Activated B cell treated with CpG ODN at 0.5 μM for 24 hours (primary cell): Measurements from ENCODE around the gene PEX12. TPM values are rescaled to one million over a fixed set of nuclear protein-coding genes. Genes with fewer than 3 reads are reported as not detected.
"Not testable (repeated sequence)": the region's sequence is repeated elsewhere in the genome, so short reads cannot be mapped to it uniquely, and the experiment has no call there.

ENCODE experiments used
- ATAC-seq: fragments of 200-7000 bp; cut with Tn5 transposase; one replicate; pipeline ENCODE4 v1.10.0; 2021; ENCODE audit warnings: low read depth, mild to moderate bottlenecking, moderate library complexity
- CTCF ChIA-PET: fragments of 350-600 bp; sonication (Branson Sonifier 250); formaldehyde crosslinking; loops from one replicate; lab custom pipeline; 2021; ENCODE audit warnings: antibody characterized with exemption; lab: Charles Lee
- POLR2A ChIA-PET: fragments of 350-600 bp; sonication (Branson Sonifier 250); formaldehyde crosslinking; loops from one replicate; lab custom pipeline; 2021; ENCODE audit warnings: antibody characterized with exemption; lab: Charles Lee
- DNase-seq: peaks from one replicate; pipeline ENCODE4 v3.0.0; 2022
- H3K27ac Mint-ChIP-seq: one replicate; pipeline ENCODE4 v1.8.0; 2020; ENCODE audit warnings: mixed read lengths
- H3K27me3 Mint-ChIP-seq: one replicate; pipeline ENCODE4 v1.8.0; 2021; ENCODE audit warnings: mixed read lengths
- H3K36me3 Mint-ChIP-seq: one replicate; pipeline ENCODE4 v1.8.0; 2021; ENCODE audit warnings: low read depth, mixed read lengths
- H3K4me1 Mint-ChIP-seq: one replicate; pipeline ENCODE4 v1.8.0; 2021; ENCODE audit warnings: mixed read lengths
- H3K4me3 Mint-ChIP-seq: one replicate; pipeline ENCODE4 v1.8.0; 2020; ENCODE audit warnings: mild to moderate bottlenecking, mixed read lengths
- H3K9me3 Mint-ChIP-seq: one replicate; pipeline ENCODE4 v1.8.0; 2020; ENCODE audit warnings: mixed read lengths
- CTCF ChIP-seq: fragments of 200-600 bp; IDR thresholded peaks from one replicate; pipeline ENCODE4 v1.8.0; 2022; ENCODE audit warnings: antibody characterized with exemption, mild to moderate bottlenecking
- intact Hi-C: fragments of 100-400 bp; cut with micrococcal nuclease; formaldehyde crosslinking; loops from one replicate; pipeline ENCODE4 v1.15.1; 2024
- total RNA-seq: library from RNA; stranded (reverse); gene quantifications from 2 replicates; pipeline ENCODE4 v1.2.3, GENCODE V29; 2022

Gene PEX12
- total RNA-seq, 1 donor from 2014 or later = 4.8 TPM

DNA sequence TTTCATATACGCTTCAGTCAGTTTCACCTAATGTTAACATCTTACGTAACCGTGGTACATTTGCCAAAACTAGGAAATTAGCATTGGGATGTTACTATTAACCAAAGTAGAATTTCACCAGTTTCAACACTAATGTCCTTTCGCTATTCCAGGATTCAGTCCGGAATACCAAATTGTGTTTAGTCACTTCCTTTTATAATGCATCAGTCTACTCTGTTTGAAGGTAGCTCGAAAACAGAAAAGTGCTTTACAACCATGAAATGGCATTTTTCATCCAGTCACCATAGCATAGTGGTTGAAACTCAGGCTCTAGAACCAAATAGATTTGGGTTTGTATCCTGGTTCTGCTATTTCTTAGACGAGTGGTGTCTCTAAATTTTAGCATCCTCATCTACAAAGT, 38.2 kb upstream of the PEX12 start:
- no peaks in the 10 kb centered on the region for H3K27me3 Mint-ChIP-seq
- no peak for DNase-seq
- intact Hi-C loops = loop anchor here (10.0 kb wide), 1 partner anchor 188 kb away; the partner anchor contains the start of gene TAF15
- no peak overlapping the region for H3K27ac Mint-ChIP-seq
- H3K9me3 Mint-ChIP-seq = no peaks in the 10 kb centered on the region
- no peak for TF ChIP-seq CTCF
- ChIA-PET POLR2A (no interaction called here), CTCF (no interaction called here)
- peaks cover 15% of the 10 kb centered on the region for H3K4me1 Mint-ChIP-seq
- ATAC-seq = no peak
- H3K36me3 Mint-ChIP-seq = peaks cover 35% of the 10 kb centered on the region
- no peak overlapping the region for H3K4me3 Mint-ChIP-seq

DNA sequence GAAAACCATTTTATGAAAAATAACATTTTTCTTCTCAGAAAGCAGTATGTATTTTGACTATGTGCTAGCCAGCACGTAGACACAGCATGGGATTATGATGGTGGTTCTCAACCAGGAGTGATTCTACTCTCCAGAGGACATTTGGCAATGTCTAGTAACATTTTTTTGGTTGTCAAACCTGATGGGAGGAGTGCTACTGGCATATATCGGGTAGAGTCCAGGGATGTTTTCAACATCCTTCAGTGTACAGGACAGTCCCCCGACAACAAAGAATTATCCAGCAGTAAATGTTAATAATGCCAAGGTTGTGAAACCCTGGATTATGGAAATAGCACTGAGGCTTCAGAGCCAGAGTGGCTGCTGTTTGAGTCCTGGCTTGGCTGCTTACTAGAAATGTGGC, 36.4 kb upstream of the PEX12 start:
- POLR2A ChIA-PET = no interaction called here
- ATAC-seq (no peak), DNase-seq (no peak)
- H3K27me3 Mint-ChIP-seq = no peaks in the 10 kb centered on the region
- no peak overlapping the region for H3K27ac Mint-ChIP-seq
- H3K36me3 Mint-ChIP-seq = peaks cover 44% of the 10 kb centered on the region
- TF ChIP-seq CTCF = no peak
- CTCF ChIA-PET = interaction anchor here (1.1 to 4.5 kb wide), 2 partner anchors 8 to 134 kb away, joined by 3 to 51 read pairs; no protein-coding TSS in a partner anchor
- no peak overlapping the region for H3K4me3 Mint-ChIP-seq
- intact Hi-C loops = loop anchor here (10.0 kb wide), 1 partner anchor 190 kb away; the partner anchor contains the start of gene TAF15
- H3K4me1 Mint-ChIP-seq = peaks cover 15% of the 10 kb centered on the region
- no peaks in the 10 kb centered on the region for H3K9me3 Mint-ChIP-seq

DNA sequence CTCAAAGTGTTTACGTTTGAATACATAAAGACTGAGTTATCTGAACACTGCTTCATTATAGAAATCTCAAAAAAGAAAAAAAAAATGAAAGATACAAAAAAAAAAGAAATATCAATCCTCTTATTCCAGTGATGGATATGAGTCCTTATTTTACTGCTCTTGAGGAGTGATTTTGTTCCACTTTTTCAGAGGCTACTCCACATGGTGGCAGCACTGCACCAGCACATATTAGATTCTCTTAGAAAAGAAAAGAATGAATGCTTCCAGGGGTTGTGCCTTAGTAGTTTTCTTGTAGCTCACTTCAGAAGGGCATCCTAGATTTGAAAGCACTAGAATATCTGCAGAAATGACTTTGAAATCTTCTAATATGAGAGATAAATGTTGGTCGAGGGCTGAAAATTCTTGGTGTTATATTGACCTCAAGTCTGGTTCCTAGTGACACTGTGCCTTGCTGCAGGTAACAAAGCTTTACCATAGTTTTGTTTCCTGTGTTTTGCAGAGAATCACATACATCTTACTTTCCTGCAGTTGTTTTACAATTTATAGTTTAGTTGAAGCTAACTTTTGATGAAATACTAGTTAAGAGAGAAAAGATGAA, 34.7 kb upstream of the PEX12 start:
- Mint-ChIP-seq H3K4me1 (peaks cover 6% of the 10 kb centered on the region), H3K36me3 (peaks cover 52% of the 10 kb centered on the region), H3K9me3 (no peaks in the 10 kb centered on the region), H3K27me3 (no peaks in the 10 kb centered on the region), H3K27ac (no peak overlapping the region), H3K4me3 (no peak overlapping the region)
- intact Hi-C loops = loop anchor here (1.0 to 10.0 kb wide), 2 partner anchors 134 to 192 kb away; partner anchors contain the start of gene TAF15
- no peak for TF ChIP-seq CTCF
- ChIA-PET POLR2A (interaction anchor here (0.5 to 2.2 kb wide), 3 partner anchors 196 to 571 kb away, joined by 6 to 8 read pairs (median 7); partner anchors contain the start of gene TAF15), CTCF (interaction anchor here (0.8 to 4.5 kb wide), 10 partner anchors 8 to 196 kb away, joined by 3 to 51 read pairs (median 3); partner anchors contain the start of genes C17orf50 and TAF15)
- ATAC-seq = no peak
- no peak for DNase-seq

DNA sequence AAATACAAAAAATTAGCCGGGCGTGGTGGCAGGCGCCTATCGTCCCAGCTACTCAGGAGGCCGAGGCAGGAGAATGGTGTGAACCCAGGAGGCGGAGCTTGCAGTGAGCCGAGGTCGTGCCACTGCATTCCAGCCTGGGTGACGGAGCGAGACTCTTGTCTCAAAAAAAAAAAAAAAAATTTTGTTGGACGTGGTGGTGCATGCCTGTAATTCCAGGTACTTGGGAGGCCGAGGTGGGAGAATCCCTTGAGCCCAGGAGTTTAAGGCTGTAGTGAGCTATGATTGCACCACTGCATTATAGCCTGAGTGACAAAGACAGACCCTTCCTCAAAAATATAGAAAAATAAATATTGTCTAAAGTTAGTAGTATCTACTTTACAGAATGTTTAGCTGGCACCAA, 32.4 kb upstream of the PEX12 start:
- H3K36me3 Mint-ChIP-seq = peaks cover 68% of the 10 kb centered on the region
- H3K9me3 Mint-ChIP-seq, H3K27me3 Mint-ChIP-seq, H3K4me1 Mint-ChIP-seq, H3K27ac Mint-ChIP-seq, ATAC-seq, DNase-seq, H3K4me3 Mint-ChIP-seq, POLR2A ChIA-PET: not testable (repeated sequence)
- CTCF ChIA-PET = interaction anchor here (4.5 kb wide), 1 partner anchor 138 kb away, joined by 51 read pairs; no protein-coding TSS in a partner anchor
- intact Hi-C loops = loop anchor here (10.0 kb wide), 1 partner anchor 194 kb away; the partner anchor contains the start of gene TAF15

DNA sequence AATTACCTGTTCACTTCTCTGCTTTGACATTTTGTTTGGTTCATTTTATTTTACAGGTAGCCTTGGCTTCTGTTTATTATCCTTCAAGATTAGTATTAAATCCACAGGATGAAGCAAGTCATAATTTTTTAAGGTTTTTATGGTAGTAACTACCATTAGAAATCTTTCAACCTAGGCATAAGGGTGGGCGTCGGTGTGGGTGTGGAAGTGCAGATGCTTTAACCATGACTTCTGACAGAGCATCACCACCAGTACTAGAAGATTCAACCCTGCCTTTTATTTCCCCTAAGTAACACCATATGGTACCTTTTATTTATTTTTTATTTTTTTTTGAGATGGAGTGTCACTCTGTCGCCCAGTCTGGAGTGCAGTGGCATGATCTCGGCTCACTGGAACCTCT, 31.5 kb upstream of the PEX12 start:
- ATAC-seq (no peak), DNase-seq (no peak)
- H3K4me3 Mint-ChIP-seq = no peak overlapping the region
- TF ChIP-seq CTCF = no peak
- intact Hi-C loops = loop anchor here (10.0 kb wide), 1 partner anchor 195 kb away; the partner anchor contains the start of gene TAF15
- CTCF ChIA-PET = no interaction called here
- POLR2A ChIA-PET = interaction anchor here (1.5 kb wide), 1 partner anchor 31 kb away, joined by 4 read pairs; the partner anchor contains the start of gene PEX12
- H3K36me3 Mint-ChIP-seq = peaks cover 70% of the 10 kb centered on the region
- H3K27ac Mint-ChIP-seq = no peak overlapping the region
- no peaks in the 10 kb centered on the region for H3K4me1 Mint-ChIP-seq
- no peaks in the 10 kb centered on the region for H3K27me3 Mint-ChIP-seq
- no peaks in the 10 kb centered on the region for H3K9me3 Mint-ChIP-seq
